KG1 (cell line): ENCODE results near the gene BNC1.
"Not testable (repeated sequence)": the region's sequence is repeated elsewhere in the genome, so short reads cannot be mapped to it uniquely, and the experiment has no call there.

ENCODE experiments used
- DNase-seq: peaks from one replicate; lab custom pipeline; 2025; lab: John Stamatoyannopoulos, UW

Gene BNC1

DNA sequence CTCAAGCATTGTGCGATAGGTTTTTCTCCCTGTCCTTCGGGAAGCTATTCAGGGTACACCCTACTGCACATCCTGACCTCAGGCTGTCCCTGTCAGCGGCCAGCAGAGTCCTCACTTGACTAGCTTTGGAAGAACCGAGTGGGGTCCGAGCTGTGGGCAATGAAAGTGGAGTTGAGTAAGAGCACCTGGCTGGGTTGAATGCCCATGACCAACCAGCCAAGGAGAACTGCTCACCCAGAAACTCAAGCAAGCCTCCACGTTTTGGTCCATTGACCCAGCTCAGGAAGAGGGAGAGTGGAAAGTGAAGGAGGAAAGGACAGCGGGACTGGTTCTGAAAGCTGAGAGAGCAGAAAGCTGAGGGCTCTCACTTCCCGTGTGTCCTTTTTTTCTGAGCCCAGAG lies 40.8 kb downstream of the BNC1 start:
- DNase-seq = no peak

DNA sequence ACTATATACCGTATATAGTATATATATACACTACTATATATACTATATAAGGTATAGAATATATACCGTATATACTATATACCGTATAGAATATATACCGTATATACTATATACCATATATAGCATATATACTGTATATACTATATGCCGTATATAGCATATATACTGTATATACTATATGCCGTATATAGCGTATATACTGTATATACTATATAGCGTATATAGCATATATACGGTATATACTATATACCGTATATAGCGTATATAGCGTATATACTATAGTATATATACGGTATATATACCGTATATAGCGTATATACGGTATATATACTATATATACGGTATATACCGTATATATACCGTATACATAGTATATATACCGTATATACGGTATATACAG lies 54.2 kb downstream of the BNC1 start:
- DNase-seq = no peak

- DNase-seq = no peak
These were observed 59.0 kb downstream of the BNC1 start for GRCh38 chr15:83225449-83225848.

DNA sequence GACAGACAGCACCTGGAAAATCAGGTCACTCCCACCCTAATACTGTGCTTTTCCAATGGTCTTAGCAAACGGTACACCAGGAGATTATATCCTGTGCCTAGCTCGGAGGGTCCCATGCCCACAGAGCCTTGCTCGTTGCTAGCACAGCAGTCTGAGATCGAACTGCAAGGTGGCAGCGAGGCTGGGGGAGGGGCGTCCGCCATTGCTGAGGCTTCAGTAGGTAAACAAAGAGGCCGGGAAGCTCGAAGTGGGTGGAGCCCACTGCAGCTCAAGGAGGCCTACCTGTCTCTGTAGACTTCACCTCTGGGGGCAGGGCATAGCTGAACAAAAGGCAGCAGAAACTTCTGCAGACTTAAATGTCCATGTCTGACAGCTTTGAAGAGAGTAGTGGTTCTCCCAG lies 62.7 kb downstream of the BNC1 start:
- DNase-seq = not testable (repeated sequence)

DNA sequence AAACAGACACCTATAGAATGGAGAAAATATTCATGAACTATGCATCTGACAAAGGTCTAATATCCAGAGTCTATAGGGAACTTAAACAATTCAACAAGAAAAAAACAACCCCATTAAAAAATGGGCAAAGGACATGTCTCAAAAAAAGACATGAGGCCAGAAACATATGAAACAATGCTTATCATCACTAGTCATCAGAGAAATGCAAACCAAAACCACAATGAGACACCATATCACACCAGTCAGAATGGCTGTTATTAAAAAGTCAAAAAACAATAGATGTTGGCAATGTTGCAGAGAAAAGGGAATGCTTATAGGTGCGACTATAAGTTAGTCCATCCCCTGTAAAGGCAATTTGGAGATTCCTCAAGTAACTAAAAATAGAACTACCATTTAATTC lies 65.4 kb downstream of the BNC1 start:
- DNase-seq = no peak

GRCh38 chr15:83215306-83215705 lies 69.2 kb downstream of the BNC1 start:
- DNase-seq = no peak

- DNase-seq = no peak
These were observed 73.8 kb downstream of the BNC1 start for GRCh38 chr15:83210619-83211018.

DNA sequence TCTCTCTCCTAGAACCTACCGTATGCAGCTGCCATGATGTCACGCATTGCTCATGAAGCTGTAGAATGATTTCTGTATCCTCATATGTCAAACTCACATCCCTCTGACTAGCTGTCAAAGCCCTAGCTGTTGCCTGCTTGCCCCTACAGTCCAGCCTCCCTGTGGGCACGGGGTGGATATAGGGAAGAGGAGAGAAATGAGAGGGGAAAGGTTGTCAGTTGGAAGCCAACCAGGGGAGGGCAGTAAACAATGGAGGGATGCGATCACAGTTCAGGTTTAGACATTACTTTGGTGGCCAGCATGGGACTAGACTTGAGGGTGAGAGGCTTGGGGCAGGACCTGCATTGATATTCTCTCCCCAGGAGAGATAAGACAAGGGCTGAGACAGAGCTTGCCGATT lies 75.1 kb downstream of the BNC1 start:
- no peak for DNase-seq

DNA sequence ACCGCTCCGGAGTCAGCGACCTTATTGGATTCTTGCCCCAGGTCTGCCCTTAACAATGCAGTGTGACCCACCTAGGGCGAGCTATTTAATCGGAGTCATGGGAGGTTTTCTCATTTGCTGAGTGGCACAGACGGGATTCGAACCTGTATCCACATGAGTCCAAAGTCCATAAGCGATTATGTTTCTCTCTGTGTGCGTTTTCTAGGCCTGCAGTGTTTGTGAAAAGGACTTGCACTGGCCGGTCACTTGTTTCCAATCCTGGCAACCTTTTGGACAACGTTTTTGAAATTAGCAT lies 76.2 kb downstream of the BNC1 start:
- no peak for DNase-seq

DNA sequence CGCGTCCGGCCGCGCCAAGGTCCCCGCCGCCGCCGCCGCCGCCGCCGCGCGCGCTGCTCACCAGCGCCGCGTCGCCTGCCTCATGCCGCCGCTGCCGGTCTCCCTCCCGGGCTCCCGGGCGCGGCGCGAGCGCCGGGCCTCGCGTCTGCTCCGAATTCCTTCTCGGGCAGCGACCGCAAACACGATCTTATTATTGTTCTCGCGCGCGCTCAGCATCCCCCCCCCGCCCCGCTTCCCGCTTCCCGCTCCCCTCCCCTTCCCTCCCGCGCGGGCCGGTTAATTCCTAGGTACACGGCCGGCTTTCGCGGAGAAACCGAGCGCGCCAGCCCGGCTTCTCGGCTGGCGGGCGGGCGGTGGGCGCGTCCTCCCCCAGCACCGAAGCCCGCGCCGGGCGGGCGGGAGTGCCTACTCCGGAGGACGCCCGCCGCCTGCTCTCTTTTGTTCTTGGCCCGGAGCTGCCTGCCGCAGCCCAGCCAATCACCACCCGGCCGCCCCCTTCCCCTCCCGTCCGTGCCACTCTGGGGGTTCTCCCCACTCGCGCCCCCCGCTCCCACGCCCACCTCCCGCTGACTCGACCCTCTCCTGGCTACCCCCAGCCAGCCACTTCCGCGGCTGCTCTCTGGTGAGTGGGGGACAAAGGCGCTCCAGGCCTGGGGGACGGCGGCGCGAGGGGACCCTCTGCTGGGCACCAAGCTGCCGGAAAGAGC lies 76.7 kb downstream of the BNC1 start, which contains the start of gene HDGFL3:
Gene HDGFL3, minus strand, starts transcription at position 164 of the 707 bp plus-strand sequence. CDS start 409 bp downstream, outside the sequence.
- DNase-seq = no peak

DNA sequence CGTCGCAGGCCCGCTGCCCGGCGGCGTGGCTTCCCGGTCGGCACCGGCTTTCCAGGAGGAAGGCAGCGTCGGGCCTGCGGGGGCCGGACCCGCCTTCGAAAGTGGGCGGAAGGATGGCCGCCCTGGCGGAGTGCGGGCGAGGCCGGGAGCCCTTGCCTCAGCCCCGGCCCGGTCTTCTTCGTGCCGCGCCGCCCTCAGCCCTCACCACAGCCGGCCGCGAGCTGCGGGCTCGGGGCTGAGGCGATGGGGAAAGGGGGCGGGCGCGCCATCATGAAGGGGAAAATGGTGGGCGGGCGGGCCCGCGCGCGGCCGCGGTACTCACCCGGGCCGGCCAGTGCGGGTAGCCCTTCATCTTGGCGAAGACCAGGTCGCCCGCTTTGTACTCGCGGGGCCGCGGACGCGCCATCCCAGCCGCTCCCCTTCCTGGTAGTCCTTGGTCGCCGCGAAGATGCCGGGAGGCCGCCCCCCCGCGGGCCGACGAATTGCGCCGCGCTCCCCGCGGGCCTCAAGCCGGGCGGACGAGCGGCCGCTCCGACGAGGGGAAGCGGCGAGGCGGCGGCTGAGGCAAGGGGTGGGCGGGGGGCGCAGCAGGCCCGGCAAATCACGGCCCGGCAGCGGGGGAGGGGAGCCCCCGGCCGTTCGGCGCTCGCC lies 77.3 kb downstream of the BNC1 start:
- DNase-seq = no peak

- no peak for DNase-seq
These were observed 77.9 kb downstream of the BNC1 start for GRCh38 chr15:83206526-83207008.
